Measurements from ENCODE around the gene DSE.

DNA sequence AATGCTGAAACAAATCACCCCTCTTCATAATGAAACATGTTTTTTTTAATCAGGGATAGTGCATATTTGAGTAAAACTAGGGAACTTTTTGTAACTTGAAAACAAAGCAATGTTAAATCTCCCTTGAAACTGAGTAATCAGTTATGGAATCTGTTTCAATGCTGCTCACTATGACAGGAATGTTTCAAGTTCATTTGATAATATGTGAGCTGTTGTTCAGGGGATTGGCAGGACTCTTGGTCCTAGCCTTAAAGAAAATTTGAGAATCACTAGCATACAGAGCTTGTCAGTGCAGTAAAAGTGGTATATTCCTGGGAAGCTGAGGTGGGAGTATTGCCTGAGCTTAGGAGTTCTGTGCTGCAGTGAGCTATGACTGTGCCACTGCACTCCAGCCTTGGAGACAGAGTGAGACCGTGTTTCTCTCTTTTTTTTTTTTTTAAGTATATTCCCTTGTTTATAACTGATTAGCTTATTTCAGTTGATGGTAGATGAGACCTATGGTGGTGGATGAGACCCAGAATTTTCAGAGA, 68.8 kb downstream of the DSE start:
- no peak for TF ChIP-seq POLR2AphosphoS5 (IDR thresholded peaks at IDR 0.05)
- TF ChIP-seq POLR2A (IDR thresholded peaks at IDR 0.05; ENCODE audit: low read depth): no peak
